ENCODE results near the gene TNNC1.

Gene TNNC1

DNA sequence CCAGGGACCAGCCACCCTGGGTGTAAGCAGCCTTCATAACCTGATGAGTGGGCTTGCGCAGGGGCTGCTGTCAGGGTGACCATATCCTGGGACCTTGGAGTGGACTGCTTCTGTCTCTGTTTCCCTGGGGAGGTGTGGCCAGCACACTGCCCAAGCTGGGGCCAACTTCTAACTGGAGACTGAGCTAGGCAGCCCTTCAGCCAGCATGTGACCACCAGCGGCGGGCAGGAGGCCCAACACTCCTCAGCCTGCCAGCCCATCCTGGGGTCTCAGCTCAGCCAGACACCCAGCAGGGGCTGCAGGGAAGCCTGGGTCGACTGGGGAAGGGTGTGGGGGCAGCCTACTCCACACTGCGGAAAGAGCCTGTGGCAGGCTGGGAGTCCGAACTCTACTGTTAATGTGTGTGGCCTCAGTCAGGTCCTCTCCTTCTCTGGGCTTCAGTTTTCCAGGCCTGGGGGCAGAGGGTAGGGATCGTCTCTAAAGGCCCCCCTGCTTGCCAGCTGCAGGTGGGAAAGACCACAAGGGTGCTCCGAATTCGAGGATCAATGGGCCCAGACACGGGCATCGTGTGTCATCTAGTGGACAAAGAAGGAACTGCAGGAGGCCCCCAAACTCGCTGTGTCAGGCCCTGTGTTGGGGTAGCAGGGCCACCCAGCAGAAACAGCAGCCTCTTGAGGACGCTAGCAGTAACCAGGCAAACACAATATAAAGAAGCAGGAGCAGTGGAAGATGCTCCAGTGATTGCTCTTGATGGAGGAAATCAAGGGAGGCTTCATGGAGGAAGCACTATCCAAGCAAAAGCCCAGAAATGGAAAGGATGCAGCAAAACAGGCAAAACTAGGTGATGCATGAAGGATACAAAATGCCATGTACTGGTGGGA is 7.0 kb downstream of the TNNC1 start:
- no peak overlapping the region for H3K4me3 ChIP-seq
- no peak overlapping the region for H3K27ac ChIP-seq

DNA sequence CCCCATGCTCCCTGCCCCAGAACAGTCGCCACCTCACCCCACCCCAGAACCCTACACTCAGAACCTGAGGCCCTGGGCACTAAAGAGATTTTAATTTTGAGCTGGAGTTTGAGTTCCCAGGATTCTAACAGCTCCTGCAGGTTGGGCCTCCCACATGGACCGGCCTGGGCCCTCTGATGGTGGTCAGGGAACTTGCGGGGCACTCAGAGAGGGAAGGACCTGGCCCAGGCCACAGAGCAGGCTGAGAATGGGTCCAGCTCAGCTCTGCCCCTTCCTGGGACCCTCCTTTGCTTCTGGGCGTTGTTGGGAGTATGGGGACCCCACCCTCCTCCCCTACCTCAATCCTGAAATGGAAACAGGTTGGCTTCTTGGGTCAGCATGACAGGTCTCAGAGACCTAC is 7.8 kb downstream of the TNNC1 start:
- no peak overlapping the region for H3K4me3 ChIP-seq
- H3K27ac ChIP-seq = peak overlapping the region in 2 of 21 experiments; percentile 27 to 63

DNA sequence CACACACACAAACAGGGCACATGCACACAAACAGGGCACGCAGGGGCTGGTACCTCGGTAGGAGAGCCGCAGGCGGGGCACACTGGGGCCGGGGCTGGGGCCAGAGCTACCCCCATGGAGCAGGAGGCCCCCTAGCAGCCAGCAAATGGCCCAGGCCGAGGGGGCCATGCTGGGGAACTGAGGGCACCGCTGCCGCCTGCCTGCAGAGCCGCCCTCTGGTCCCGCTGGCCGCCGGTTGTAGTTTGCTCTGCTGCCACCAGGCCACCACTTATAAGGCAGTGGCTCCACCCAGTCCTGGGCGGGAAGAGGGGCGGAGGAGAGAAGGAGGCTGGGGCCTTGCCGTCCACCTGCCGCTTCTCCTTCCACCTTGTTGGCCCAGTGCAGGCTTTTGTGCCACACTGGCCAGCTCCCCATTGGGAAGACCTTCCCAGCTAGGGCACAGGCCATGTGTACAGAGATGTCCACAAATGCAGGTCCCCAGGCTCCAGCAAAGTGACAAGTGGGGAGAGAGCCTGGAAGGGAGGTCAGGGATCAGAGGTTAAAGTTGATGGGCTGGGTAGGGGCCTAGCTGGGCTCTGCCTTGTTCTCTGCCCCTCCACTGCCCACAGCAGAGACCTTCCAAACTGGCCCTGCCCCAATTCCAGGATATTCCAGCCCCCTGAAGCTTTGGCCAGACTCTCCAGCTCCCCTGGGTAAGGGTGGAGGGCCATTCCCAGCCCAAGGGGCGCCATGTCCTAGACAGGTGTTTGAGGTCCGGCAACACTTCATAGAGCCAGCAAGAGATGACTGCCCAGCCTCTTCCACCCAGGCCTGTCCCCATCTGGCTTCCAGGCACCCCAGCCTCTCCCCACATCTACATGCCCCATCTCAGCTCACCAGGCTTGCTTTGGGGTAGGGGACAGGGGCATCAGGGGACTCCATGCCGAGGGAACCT is 8.7 kb downstream of the TNNC1 start, which contains the start of gene SEMA3G:
Gene SEMA3G (minus strand): TSS at position 244 of the 934 bp plus-strand sequence. CDS start 76 bp downstream, at position 168.
- peak within 1 kb of the TSS in 4 of 21 experiments; percentile 6 to 63 (median 38) for H3K27ac ChIP-seq
- peak within 1 kb of the TSS in 4 of 7 experiments; percentile 14 to 31 (median 18) for H3K4me3 ChIP-seq

DNA sequence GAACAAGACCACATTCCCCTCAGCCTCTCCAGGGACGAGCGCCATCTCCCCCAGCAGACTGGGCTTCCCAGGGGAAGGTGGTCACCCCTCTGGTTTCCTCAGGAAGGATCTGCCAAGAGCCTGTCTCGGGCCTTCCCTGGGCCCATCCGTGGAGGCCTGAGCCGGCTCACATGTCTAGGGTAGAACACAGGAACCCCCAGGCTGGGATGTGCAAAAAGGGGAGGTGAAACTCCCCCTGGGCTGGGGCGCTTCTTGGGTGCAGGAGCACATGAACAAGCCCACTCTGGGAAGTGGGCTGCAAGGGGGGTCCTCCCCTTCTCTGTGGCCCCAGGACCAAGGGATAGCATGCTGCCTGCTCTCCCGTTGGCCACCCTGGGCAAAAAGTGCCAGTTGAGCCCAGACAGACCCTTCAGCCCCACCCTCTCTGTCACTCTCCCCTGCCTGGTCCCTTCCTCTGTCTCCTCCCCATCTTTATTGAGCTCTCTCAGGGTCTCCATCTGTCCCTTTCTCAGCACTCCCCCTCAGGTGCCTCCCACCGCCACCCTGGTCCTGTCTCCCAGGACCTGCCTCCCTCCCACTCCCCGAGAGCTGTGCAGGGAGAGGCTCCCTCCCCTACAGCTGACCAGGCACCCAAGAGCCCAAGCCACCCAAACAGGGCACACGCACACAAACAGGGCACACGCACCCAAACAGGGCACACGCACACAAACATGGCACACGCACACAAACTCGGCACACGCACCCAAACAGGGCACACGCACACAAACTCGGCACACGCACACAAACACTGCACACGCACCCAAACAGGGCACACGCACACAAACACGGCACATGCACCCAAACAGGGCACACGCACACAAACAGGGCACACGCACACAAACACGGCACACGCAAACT is 9.8 kb downstream of the TNNC1 start:
- Histone ChIP-seq H3K4me3 (peak overlapping the region in 3 of 7 experiments; percentile 14 to 31 (median 21)), H3K27ac (peak overlapping the region in 3 of 21 experiments; percentile 6 to 58 (median 18))

DNA sequence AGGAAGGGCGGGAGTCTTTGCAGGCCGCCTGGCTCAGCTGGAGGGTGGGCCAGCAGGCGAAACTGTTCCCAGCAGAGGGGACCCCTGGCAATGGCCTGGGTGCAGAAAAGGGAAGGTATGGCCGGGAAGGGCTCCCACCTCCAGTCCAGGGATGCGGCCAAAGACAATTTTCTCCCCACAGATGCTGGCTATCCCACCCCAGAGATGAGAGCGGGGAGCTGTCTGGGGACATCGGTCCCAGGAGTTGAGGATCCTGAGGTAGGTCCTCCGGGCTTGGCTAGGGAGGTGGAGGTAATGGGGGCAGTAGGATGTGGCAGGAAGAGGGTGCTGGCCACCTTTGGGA is 10.6 kb downstream of the TNNC1 start:
- H3K4me3 ChIP-seq = no peak overlapping the region
- H3K27ac ChIP-seq = peak overlapping the region in 2 of 21 experiments; percentile 8 to 40

DNA sequence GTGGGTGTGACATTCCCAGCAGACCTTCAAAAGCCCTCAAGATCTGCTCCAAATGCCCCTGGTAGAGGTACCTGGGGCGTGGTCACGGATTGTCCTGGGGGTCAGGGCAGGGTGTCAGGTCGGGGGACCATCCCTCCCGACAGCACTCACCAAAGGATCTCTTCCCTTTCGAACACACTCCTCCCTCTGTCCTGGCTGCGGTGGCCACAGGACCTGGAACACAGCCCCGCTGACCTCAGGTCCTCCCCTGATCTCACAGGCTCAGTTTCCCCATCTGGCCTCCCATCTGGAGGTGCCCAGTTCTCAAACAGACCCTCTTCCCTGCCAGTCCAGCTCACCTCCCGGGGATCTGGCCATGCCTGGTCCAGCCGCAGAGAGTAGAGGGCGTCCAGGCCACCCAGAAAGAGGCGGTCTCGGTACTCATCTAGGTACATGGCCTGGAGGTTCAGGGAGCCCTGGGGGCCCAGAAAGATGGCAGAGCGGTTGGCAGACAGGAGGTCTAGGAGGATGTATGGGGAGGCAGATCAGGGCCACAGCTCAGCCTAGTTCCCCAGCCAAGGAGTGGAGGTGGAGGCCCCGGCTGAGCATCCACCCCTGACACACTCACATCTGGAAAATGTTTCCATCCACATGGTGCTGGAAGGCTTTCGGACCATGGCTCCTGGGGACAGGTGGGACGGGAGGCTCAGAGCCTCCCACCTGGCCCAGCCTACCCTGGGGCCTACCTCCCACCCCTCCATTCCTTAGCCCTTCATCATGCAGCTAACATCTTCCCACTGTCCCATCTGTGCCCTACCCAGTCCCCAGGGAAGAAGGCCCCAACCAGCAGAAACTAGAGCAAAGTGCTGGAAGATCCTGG is 11.2 kb downstream of the TNNC1 start:
- Histone ChIP-seq H3K4me3 (no peak overlapping the region), H3K27ac (peak overlapping the region in 2 of 21 experiments; percentile 8 to 40)

DNA sequence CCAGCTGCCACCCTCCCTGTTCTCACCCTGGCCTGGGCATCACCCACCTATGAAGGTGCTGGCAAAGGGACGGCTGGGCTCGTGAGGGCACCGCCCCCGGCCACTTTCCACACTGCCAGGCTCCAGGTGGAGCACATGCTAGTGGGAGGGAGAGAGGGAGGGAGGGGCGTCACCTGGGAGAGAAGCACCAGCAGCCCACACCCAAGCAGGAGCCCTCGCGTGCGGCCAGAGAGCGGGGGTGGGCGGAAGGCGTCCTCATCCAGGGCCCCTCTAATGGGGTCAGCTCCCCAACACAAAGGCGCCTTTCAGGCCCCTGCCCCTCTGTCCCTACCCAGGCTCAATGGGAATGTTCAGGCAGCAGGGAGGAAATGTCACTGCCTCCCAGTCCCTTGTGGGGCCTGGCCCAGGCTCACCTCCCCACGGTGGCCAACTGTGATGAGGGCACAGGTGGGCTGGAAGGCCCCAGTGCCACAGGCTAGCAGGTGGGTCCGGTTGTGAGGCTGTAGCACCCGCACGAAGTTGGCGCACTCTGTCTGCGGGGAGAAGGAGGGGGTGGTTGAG is 12.0 kb downstream of the TNNC1 start:
- H3K27ac ChIP-seq = peak overlapping the region in 1 of 21 experiments; percentile 16
- H3K4me3 ChIP-seq = no peak overlapping the region

DNA sequence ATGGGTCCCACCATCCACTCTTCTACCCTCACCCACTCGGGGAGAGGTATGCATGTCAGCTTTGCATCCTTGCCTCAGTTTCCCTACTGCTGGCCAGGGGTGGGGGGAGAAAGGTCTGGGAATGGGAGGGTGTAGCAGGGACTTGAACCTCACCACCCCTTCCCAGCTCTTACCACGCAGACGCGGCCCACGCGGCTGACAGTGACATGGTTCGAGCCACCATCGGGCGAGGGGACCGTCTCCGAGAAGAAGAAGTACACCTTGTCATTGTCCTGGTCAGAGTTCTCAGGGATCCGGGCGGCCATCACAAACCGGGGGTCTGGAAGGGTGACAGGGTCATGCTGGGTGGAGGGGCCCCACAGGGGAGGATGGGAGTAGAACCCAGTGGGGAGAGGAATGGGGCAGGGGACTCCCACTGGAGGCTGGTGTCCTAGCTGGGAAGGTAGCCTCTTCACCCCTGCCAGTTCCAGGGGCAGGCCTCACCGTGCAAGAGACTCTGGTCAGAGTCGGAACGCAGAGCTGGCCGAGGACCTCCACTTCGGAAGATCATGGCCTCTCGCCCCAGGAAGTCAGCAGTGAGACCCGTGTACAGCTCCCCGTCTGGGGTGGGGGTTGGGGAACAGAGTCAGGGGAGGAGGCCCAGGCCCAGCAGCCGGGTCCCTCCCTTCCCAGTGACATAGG is 12.6 kb downstream of the TNNC1 start:
- H3K4me3 ChIP-seq = no peak overlapping the region
- H3K27ac ChIP-seq = peak overlapping the region in 1 of 21 experiments; percentile 16

DNA sequence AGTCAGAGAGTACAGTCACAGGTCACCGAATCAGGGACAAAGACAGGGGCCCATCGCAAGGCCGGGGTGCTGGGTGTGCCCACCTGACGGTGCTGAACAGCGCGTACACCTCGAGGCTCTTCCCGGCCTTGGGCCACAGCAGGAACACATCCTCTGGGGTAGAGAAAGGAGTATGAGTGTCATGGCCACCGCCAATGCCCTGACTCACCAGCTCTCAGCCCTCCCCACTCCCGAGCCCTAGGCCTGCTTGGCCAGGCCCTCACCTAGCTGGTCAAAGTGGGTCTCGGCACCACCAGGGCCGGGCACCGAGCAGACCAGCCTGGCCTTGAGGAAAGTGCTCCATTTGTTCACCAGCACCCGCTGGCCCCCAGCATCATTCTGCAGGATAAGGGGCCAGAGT is 13.2 kb downstream of the TNNC1 start:
- H3K27ac ChIP-seq = no peak overlapping the region
- H3K4me3 ChIP-seq = no peak overlapping the region

DNA sequence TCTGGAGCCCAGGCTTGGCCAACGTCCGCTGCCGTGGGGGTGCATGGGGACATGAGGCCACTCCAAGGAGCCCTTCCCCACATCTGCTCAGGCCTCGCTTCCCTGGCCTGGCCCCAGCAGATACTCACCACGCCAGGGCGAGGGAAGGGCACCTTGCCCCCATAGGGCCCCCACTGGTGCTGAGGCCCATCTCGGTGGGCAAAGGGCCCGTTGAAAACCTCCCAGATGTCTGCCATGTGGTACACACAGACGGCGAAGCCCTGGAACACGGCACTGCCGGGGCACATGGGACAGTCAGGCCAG is 13.6 kb downstream of the TNNC1 start:
- Histone ChIP-seq H3K27ac (no peak overlapping the region), H3K4me3 (no peak overlapping the region)

DNA sequence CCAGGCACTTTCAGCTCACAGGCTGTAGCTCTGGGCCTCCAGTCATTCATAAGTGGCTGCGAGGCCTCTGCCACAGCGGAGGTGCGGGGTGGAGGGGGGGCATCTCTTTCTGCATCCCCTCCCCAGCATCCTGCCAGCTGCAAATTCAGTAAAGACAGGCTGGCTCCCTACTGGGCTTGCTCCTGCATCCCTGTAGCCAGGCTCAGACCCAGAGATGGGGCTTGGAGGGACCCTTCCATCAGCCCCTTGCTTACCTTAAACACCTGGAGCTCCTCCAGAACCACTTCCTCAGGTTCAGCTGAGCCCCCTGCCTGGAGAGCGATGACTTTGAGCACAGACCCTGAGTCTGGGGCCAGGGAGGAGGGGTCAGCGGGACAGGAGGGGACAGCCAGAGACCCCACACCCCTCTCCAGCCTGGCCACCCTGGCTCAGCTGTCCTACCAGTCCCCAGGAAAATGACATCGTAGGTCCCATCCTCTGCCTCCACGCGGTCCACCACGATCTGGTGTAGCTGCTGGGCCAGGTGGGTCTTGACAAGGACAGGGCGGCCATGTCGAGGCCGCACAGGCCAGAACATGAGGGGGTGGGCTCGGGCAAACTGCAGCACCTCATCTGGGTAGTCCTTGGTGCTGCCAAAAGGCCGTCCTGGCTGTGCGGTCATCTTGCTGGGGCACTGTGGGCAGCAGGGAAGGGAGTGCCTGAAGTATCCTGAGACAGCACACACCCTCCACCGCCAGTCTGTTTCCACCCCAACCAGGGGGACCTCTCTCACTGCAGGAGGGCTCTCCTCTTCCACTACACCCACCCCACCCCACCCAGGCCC is 14.2 kb downstream of the TNNC1 start:
- H3K4me3 ChIP-seq = no peak overlapping the region

DNA sequence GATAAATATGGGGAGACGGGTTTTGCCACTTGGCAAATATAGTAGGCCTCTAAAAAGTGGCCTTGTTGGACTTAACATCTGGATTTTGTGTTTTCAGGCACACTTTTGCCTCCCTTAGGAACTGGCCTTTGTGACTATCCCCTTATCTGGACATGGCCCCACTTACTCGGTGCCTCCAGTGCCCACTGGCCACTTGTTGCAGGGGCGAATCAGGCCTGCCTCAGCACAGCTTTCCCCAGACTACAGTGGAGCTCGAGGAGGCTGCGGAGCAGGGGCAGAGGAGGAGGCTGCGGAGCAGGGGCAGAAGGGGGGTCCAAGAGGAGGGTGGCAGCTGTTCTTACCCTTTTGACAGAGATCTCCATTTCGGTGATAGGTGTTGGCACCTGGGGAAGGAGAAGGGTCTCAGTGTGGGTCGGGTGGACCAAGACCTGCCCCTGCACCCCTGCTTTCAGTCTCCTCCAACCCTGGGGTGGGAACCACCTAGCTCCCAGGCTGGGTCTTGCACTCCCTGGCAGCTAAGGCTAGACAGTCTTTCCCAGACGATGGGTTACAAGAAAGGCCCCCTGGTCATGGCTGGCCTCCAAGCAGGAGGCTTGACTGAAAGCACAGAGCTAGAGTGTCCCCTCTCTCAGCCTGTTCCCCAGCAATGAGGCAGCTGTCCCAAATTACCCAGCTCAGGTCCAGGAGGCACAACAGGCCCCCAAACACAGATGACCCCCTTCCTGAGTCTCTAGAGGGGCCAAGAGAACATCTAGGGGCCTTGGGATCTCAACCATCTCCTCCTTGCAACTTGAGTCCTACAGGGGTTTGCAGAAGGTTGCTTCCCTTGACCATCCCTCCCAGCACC is 15.0 kb downstream of the TNNC1 start:
- H3K27ac ChIP-seq = no peak overlapping the region

More for the DNA sequence above, 14.2 kb downstream of the TNNC1 start:
- H3K27ac ChIP-seq = no peak overlapping the region

DNA sequence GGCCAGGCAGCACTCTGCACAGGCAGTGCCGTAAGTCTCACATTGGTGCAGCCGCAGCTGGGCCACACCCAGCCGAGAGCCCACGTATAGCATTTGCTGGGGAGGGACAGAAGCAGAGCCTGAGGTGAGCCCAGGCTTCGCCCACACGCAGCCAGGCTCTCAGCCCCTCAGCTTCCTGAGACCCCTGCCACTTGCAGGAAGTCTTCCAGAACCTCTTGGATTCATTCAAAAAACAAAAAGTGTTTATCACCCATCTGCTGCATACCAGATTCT is 15.8 kb downstream of the TNNC1 start:
- H3K27ac ChIP-seq = peak overlapping the region in 1 of 21 experiments; percentile 34
- H3K4me3 ChIP-seq = no peak overlapping the region

More for the DNA sequence above, 15.0 kb downstream of the TNNC1 start:
- no peak overlapping the region for H3K4me3 ChIP-seq

DNA sequence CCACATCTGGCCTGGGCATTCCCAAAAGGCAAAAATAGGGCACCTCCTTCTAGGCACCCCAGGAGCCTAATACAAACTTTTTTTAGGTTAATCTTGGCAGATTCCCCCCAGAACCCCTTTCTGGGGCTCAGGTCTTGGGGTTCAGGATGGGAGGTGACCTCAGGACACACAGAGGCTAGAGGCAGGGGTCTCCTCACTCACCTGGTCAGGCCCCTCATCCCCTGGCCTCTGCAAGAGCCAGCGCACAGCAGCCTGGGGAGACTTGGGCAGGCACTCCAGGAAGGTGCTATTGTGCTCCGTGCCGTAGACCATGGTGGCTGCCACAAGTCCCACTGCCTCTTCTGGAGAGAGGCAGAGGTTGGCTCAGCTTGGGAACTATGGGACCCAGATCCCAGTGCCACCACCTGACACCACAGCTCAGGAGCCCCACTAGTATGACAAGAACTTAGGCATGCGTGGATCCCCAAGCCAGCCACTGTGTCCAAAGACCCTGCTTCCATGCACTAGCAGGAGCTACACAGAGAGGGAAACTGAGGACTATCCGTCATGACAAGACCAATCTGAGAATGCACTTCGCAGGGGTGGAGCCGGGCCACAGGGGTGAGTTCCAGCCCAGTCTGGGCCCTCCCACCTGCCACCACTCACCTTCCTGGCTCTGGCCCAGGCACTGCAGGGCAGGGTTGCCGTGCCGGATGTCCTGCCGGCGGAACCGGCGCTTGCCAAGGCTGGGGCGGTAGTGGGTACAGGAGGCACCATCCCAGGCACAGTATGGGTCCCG is 16.3 kb downstream of the TNNC1 start:
- Histone ChIP-seq H3K27ac (peak overlapping the region in 2 of 21 experiments; percentile 27 to 48), H3K4me3 (no peak overlapping the region)

DNA sequence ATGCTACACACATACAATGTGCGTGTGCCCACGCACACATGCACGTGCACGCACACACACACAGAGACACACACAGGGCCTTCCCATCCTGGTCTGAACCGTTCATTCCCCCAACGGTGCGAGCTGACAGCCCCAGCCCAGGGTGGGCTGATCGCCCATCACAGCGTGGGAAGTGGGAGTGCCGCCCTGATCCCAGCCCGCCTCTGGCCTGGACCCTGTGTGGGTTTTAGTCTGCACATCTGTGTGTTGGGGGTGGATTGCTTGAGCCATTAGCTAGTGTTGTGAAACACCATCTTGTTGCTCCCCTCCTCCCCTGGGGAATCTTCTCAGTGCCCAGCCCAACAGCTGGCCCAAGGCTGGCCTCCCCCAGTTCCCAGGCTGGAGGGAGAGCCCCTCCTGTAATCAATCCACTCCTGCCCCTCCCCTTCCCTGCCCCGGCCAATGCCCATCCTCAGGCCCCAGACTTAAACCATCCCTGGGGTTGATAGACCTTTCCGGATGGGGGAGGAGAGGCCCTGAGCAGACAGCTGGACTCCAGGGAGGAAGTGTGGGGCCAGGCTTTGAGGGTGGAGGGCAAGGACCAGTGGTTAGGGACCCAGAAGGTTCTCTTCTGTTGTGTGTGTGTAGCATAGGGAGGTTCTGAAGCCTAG is 17.2 kb downstream of the TNNC1 start:
- H3K4me3 ChIP-seq = no peak overlapping the region
- peak overlapping the region in 2 of 21 experiments; percentile 31 to 48 for H3K27ac ChIP-seq
